Stimulated activated CD4-positive, alpha-beta T cell treated with anti-CD3 and anti-CD28 coated beads, Interleukin-1b, Interleukin-23, amount 100 ng/mL, for 4 hours (primary cell): ENCODE measurements around the gene BAMBI.
"Not testable (repeated sequence)": the region's sequence is repeated elsewhere in the genome, so short reads cannot be mapped to it uniquely, and the experiment has no call there.

Experiments used
- DNase-seq, 2 donors: peaks; one replicate each; pipeline ENCODE4 v3.0.0-alpha.2; 2020; ENCODE audit warnings: low read depth in 2 of 2

BAMBI gene

GRCh38 chr10:28676968-28677887 is at the start of gene BAMBI:
TSS of gene BAMBI (plus strand) at chr10:28677521. CDS start at chr10:28677898, 377 bp downstream.
- peak; percentile 77 to 91 for DNase-seq

GRCh38 chr10:28628184-28628893 is 49.0 kb upstream of the BAMBI start:
- peak; percentile 47 to 59 for DNase-seq

GRCh38 chr10:28631896-28632583 is 45.3 kb upstream of the BAMBI start:
- DNase-seq, result no peak

- no peak for DNase-seq
Observed at GRCh38 chr10:28632584-28632945, 44.8 kb upstream of the BAMBI start.

- DNase-seq, result no peak
Observed at GRCh38 chr10:28633750-28634149, 43.6 kb upstream of the BAMBI start.

GRCh38 chr10:28637346-28637745 is 40.0 kb upstream of the BAMBI start:
- DNase-seq, result no peak

GRCh38 chr10:28638392-28638791 is 38.9 kb upstream of the BAMBI start:
- DNase-seq, result no peak

- no peak for DNase-seq
Observed at GRCh38 chr10:28640551-28640950, 36.8 kb upstream of the BAMBI start.

GRCh38 chr10:28644647-28645046 is 32.7 kb upstream of the BAMBI start:
- no peak for DNase-seq

- DNase-seq, result no peak
Observed at GRCh38 chr10:28652106-28652505, 25.2 kb upstream of the BAMBI start.

- DNase-seq, result no peak
Observed at GRCh38 chr10:28652703-28653102, 24.6 kb upstream of the BAMBI start.

GRCh38 chr10:28658824-28659223 is 18.5 kb upstream of the BAMBI start:
- not testable (repeated sequence) for DNase-seq

- no peak for DNase-seq
Observed at GRCh38 chr10:28661035-28661434, 16.3 kb upstream of the BAMBI start.

- peak; percentile 49 to 51 for DNase-seq
Observed at GRCh38 chr10:28663576-28664368, 13.5 kb upstream of the BAMBI start.

- DNase-seq, result no peak
Observed at GRCh38 chr10:28664369-28664740, 13.0 kb upstream of the BAMBI start.

GRCh38 chr10:28666751-28667467 is 10.4 kb upstream of the BAMBI start:
- no peak for DNase-seq

GRCh38 chr10:28668363-28669226 is 8.7 kb upstream of the BAMBI start:
- peak; percentile 32 to 41 for DNase-seq

GRCh38 chr10:28669227-28670173 is 7.8 kb upstream of the BAMBI start:
- no peak for DNase-seq

- DNase-seq, result no peak
Observed at GRCh38 chr10:28674782-28675181, 2.5 kb upstream of the BAMBI start.
